HFFc6 (cell line): ENCODE results near the gene ANKRA2. TPM values are rescaled to one million over a fixed set of nuclear protein-coding genes. Genes with fewer than 3 reads are reported as not detected.
A peak's percentile ranks its signal among the peaks of the same experiment; 100 is the strongest.

ENCODE experiments used
- DNase-seq: peaks from one replicate; pipeline ENCODE4 v3.0.0-alpha.2; 2018
- H3K27ac Mint-ChIP-seq: 2 replicates; pipeline ENCODE4 v1.8.0; 2020; ENCODE audit warnings: mild to moderate bottlenecking, mixed read lengths
- H3K27me3 Mint-ChIP-seq: 2 replicates; pipeline ENCODE4 v1.8.0; 2021; ENCODE audit warnings: mild to moderate bottlenecking, moderate library complexity, mixed read lengths; ENCODE audit not compliant: insufficient read depth
- H3K36me3 Mint-ChIP-seq: 2 replicates; pipeline ENCODE4 v1.8.0; 2021; ENCODE audit warnings: low read depth, mixed read lengths
- H3K4me1 Mint-ChIP-seq: 2 replicates; pipeline ENCODE4 v1.8.0; 2020; ENCODE audit warnings: low read depth, mixed read lengths
- H3K4me3 Mint-ChIP-seq: 2 replicates; pipeline ENCODE4 v1.8.0; 2020; ENCODE audit warnings: mild to moderate bottlenecking, moderate library complexity, mixed read lengths
- H3K9me3 Mint-ChIP-seq: 2 replicates; pipeline ENCODE4 v1.8.0; 2020; ENCODE audit warnings: mild to moderate bottlenecking, mixed read lengths
- CTCF ChIP-seq: fragments of 200-600 bp; sonication (generic); IDR thresholded peaks from 2 replicates; pipeline ENCODE4 v1.5.0; 2021; ENCODE audit warnings: antibody characterized with exemption, mild to moderate bottlenecking
- total RNA-seq, 6 experiments: library from RNA; stranded (reverse); fragmentation: NEBNext Ultra II Directional; extraction: Animal tissue kit (Norgen Biotek cat#: 25700); gene quantifications; 2 replicates in 1 of 6; 3 replicates in 5 of 6; pipeline ENCODE4 v1.2.3, GENCODE V29; 2021

Gene ANKRA2
- total RNA-seq, 6 experiments from 2014 or later: 12.5 to 15.1 (median 13.7) TPM

- no peaks in the 10 kb centered on the region for H3K27me3 Mint-ChIP-seq
- H3K4me1 Mint-ChIP-seq: no peaks in the 10 kb centered on the region
- no peak overlapping the region for H3K27ac Mint-ChIP-seq
- TF ChIP-seq CTCF: no peak
- H3K4me3 Mint-ChIP-seq: no peak overlapping the region
- no peaks in the 10 kb centered on the region for H3K9me3 Mint-ChIP-seq
- H3K36me3 Mint-ChIP-seq: peaks cover 9% of the 10 kb centered on the region; the same call in 1 of the 2 replicates
- DNase-seq: no peak
These were observed 15.4 kb downstream of the ANKRA2 start for GRCh38 chr5:73550016-73550415.

- H3K27me3 Mint-ChIP-seq: no peaks in the 10 kb centered on the region
- TF ChIP-seq CTCF: no peak
- peaks cover 19% of the 10 kb centered on the region for H3K4me1 Mint-ChIP-seq
- H3K9me3 Mint-ChIP-seq: no peaks in the 10 kb centered on the region
- no peak for DNase-seq
- H3K4me3 Mint-ChIP-seq: no peak overlapping the region
- no peak overlapping the region for H3K27ac Mint-ChIP-seq
- H3K36me3 Mint-ChIP-seq: no peaks in the 10 kb centered on the region
These were observed 20.0 kb downstream of the ANKRA2 start for GRCh38 chr5:73545403-73545779.

GRCh38 chr5:73544429-73545402, 20.7 kb downstream of the ANKRA2 start:
- TF ChIP-seq CTCF: no peak
- no peak for DNase-seq
- H3K4me3 Mint-ChIP-seq: no peak overlapping the region
- H3K27ac Mint-ChIP-seq: no peak overlapping the region
- H3K9me3 Mint-ChIP-seq: no peaks in the 10 kb centered on the region
- H3K27me3 Mint-ChIP-seq: peaks cover 1% of the 10 kb centered on the region; the same call in 1 of the 2 replicates
- no peaks in the 10 kb centered on the region for H3K36me3 Mint-ChIP-seq
- peaks cover 26% of the 10 kb centered on the region for H3K4me1 Mint-ChIP-seq

GRCh38 chr5:73542020-73542419, 23.4 kb downstream of the ANKRA2 start:
- Mint-ChIP-seq H3K27ac (no peak overlapping the region), H3K27me3 (peaks cover 1% of the 10 kb centered on the region; the same call in 1 of the 2 replicates), H3K4me3 (no peak overlapping the region), H3K36me3 (no peaks in the 10 kb centered on the region), H3K9me3 (no peaks in the 10 kb centered on the region), H3K4me1 (peaks cover 34% of the 10 kb centered on the region)
- no peak for TF ChIP-seq CTCF
- no peak for DNase-seq

- no peak for TF ChIP-seq CTCF
- peaks cover 5% of the 10 kb centered on the region; the same call in 1 of the 2 replicates for H3K27me3 Mint-ChIP-seq
- H3K4me1 Mint-ChIP-seq: peaks cover 34% of the 10 kb centered on the region
- peaks cover 4% of the 10 kb centered on the region; the same call in 1 of the 2 replicates for H3K36me3 Mint-ChIP-seq
- peaks cover 2% of the 10 kb centered on the region; the same call in 1 of the 2 replicates for H3K9me3 Mint-ChIP-seq
- peak; percentile 87 for DNase-seq
- no peak overlapping the region for H3K27ac Mint-ChIP-seq
- H3K4me3 Mint-ChIP-seq: no peak overlapping the region
These were observed 25.2 kb downstream of the ANKRA2 start for GRCh38 chr5:73540192-73540591.
